HG02763 (cell line): ENCODE data around the gene ATXN10.

Source experiments
- ATAC-seq: cut with Tn5 transposase; IDR thresholded peaks from one replicate; pipeline ENCODE4 v1.9.1; 2021; ENCODE audit warnings: mild to moderate bottlenecking, moderate library complexity; ENCODE audit not compliant: unreplicated experiment

The ATXN10 gene

GRCh38 chr22:45754822-45755221 lies 83.2 kb downstream of the ATXN10 start:
- no peak for ATAC-seq

GRCh38 chr22:45756558-45756957 lies 84.9 kb downstream of the ATXN10 start:
- no peak for ATAC-seq

- no peak for ATAC-seq
These were observed 85.4 kb downstream of the ATXN10 start for GRCh38 chr22:45757068-45757467.

GRCh38 chr22:45757936-45758335 lies 86.3 kb downstream of the ATXN10 start:
- ATAC-seq: no peak

GRCh38 chr22:45758603-45759002 lies 87.0 kb downstream of the ATXN10 start:
- ATAC-seq: no peak

GRCh38 chr22:45760682-45761081 lies 89.0 kb downstream of the ATXN10 start:
- no peak for ATAC-seq

GRCh38 chr22:45762545-45763235 lies 91.1 kb downstream of the ATXN10 start:
- ATAC-seq: no peak

- ATAC-seq: no peak
These were observed 91.6 kb downstream of the ATXN10 start for GRCh38 chr22:45763236-45763624.

GRCh38 chr22:45768490-45768889 lies 96.9 kb downstream of the ATXN10 start:
- no peak for ATAC-seq

- ATAC-seq: no peak
These were observed 98.1 kb downstream of the ATXN10 start for GRCh38 chr22:45769569-45770210.

- ATAC-seq: no peak
These were observed 98.9 kb downstream of the ATXN10 start for GRCh38 chr22:45770506-45770905.

- no peak for ATAC-seq
These were observed 99.4 kb downstream of the ATXN10 start for GRCh38 chr22:45771057-45771456.

GRCh38 chr22:45771711-45772110 lies 100.1 kb downstream of the ATXN10 start:
- no peak for ATAC-seq

- ATAC-seq: no peak
These were observed 101.1 kb downstream of the ATXN10 start for GRCh38 chr22:45772743-45773142.

- no peak for ATAC-seq
These were observed 102.5 kb downstream of the ATXN10 start for GRCh38 chr22:45774001-45774670.

- no peak for ATAC-seq
These were observed 103.4 kb downstream of the ATXN10 start for GRCh38 chr22:45775062-45775461.

- ATAC-seq: peak; percentile 60
These were observed 104.1 kb downstream of the ATXN10 start for GRCh38 chr22:45775569-45776312.

GRCh38 chr22:45776313-45776585 lies 104.6 kb downstream of the ATXN10 start:
- ATAC-seq: no peak

- no peak for ATAC-seq
These were observed 105.6 kb downstream of the ATXN10 start for GRCh38 chr22:45777046-45777851.

GRCh38 chr22:45777852-45778375 lies 106.3 kb downstream of the ATXN10 start:
- no peak for ATAC-seq

- ATAC-seq: no peak
These were observed 109.8 kb downstream of the ATXN10 start for GRCh38 chr22:45781459-45781858.
